ENCODE measurements around the gene PKN1.

PKN1 gene

DNA sequence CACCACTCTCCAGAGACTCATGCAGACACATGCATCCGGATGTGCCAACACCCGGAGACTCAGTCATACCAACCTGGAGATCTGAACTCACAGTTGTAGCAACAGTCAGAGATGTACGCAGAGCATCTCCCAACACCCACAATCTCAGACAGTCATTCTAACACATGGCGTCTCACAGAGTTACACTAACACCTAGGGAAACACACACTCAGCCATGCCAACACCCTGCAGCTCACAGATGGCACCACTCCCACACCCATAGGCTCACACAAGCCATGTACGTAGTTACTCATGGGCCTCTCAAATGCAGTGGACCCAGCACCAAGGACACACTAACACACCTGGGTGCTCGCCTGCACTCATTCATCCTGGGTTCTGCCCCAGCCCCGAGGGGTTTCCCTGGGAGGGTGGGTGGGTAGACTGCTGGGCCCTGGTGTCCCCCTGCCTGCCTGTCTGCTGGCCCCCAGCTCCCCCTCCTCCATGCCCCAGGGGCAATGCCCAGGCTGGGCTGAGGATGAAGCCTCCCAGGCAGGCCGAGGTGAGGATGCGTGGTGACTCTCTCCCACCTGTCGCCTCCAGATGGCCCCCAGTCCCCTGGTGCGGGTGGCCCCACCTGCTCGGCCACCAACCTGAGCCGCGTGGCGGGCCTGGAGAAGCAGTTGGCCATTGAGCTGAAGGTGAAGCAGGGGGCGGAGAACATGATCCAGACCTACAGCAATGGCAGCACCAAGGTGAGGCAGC is 10.0 kb downstream of the PKN1 start:
- Histone ChIP-seq H3K4me1 (ENCODE audit: control insufficient read depth in 2 of 2, insufficient read depth in 1 of 2, low read depth in 1 of 2, low read length in 2 of 2) (peaks cover 0 to 4% of the 10 kb centered on the region in 2 donors), H3K4me3 (ENCODE audit: low read length in 2 of 2) (no peak overlapping the region)

GRCh38 chr19:14443632-14444216 is 10.6 kb downstream of the PKN1 start:
- H3K14ac ChIP-seq (ENCODE audit: low read length): no peak overlapping the region

More for the DNA sequence above, 10.0 kb downstream of the PKN1 start:
- no peak overlapping the region for H2BK15ac ChIP-seq (ENCODE audit: low read length)
- H3K27me3 ChIP-seq (ENCODE audit: control insufficient read depth in 3 of 3, insufficient read depth in 3 of 3, low read depth in 1 of 3, low read length in 3 of 3): peaks cover 0 to 3% (median 0%) of the 10 kb centered on the region in 3 experiments
- no peak overlapping the region for H3K4me2 ChIP-seq (ENCODE audit: insufficient read depth, low read length, poor library complexity, severe bottlenecking)
- no peak overlapping the region for H2BK12ac ChIP-seq (ENCODE audit: low read length)
- no peak overlapping the region for H3K18ac ChIP-seq (ENCODE audit: low read length)
- H3K14ac ChIP-seq (ENCODE audit: low read length): no peak overlapping the region
- peaks cover 36 to 68% of the 10 kb centered on the region in 2 donors for H3K36me3 ChIP-seq (replicated peaks in 1 of 2; ENCODE audit: control insufficient read depth in 2 of 2, insufficient read depth in 2 of 2, low read length in 2 of 2)
- H3K23ac ChIP-seq (ENCODE audit: low read depth, low read length, poor library complexity): peak overlapping the region; percentile 98
- no peak overlapping the region for H3K27ac ChIP-seq (replicated peaks; ENCODE audit: low read length)
- DNase-seq (ENCODE audit: low spot score): no peak
- H4K91ac ChIP-seq (ENCODE audit: low read depth, low read length, poor library complexity): peak overlapping the region; percentile 38
- no peak overlapping the region for H2BK5ac ChIP-seq (ENCODE audit: low read length)
- peaks cover 19% of the 10 kb centered on the region for H3K79me1 ChIP-seq (ENCODE audit: low read depth, low read length)
- no peak overlapping the region for H2AK5ac ChIP-seq (ENCODE audit: low read depth, low read length)
- H3K9ac ChIP-seq (ENCODE audit: low read depth, low read length, poor library complexity): peak overlapping the region; percentile 70
- no CpG with 5 or more reads among the region's 16 CpGs for WGBS, 2 donors (ENCODE audit: extremely low coverage in 2 of 2, insufficient read length in 2 of 2, insufficient replicate concordance in 1 of 2)
- H2AFZ ChIP-seq (ENCODE audit: low read length): no peak overlapping the region
- H3K4ac ChIP-seq (ENCODE audit: low read length): no peak overlapping the region
- peaks cover 0 to 13% of the 10 kb centered on the region in 2 donors for H3K9me3 ChIP-seq (replicated peaks in 1 of 2; ENCODE audit: control insufficient read depth in 2 of 2, insufficient read depth in 1 of 2, low read depth in 1 of 2, low read length in 2 of 2)
- peak overlapping the region; percentile 65 for H4K8ac ChIP-seq (ENCODE audit: low read depth, low read length)
- no peak overlapping the region for H2BK120ac ChIP-seq (ENCODE audit: low read depth, low read length)

DNA sequence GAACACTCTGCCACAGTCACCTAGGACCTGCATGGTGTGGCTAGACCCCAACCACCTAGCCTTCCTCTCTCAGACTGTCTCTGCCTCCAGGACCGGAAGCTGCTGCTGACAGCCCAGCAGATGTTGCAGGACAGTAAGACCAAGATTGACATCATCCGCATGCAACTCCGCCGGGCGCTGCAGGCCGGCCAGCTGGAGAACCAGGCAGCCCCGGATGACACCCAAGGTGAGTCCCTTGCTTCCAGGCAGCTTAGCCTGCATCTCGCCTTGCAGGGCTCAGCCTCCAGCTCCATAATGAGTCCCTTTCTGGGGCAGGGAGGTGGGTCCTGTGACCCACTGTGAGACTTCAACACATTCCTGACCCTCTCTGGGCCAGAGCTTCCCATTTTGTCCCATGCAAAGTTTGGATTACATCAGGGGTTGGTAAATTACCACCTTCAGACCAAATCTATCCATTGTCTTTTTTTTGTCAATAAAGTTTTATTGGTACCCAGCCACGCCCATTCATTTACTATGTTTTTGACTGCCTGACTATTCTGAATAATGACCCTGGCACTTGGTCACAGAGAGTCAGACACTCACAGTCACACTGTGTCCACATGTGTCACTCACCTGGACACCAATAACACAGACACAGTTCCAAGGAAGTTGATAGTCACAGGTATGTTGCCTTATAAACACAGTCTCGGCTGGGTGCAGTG is 13.4 kb downstream of the PKN1 start:
- Histone ChIP-seq H3K18ac (ENCODE audit: low read length) (no peak overlapping the region), H2AFZ (ENCODE audit: low read length) (no peak overlapping the region), H2BK15ac (ENCODE audit: low read length) (no peak overlapping the region), H3K4ac (ENCODE audit: low read length) (no peak overlapping the region), H3K36me3 (replicated peaks in 1 of 2; ENCODE audit: control insufficient read depth in 2 of 2, insufficient read depth in 2 of 2, low read length in 2 of 2) (peaks cover 47 to 91% of the 10 kb centered on the region in 2 donors), H2BK12ac (ENCODE audit: low read length) (no peak overlapping the region), H2BK120ac (ENCODE audit: low read depth, low read length) (no peak overlapping the region), H3K9ac (ENCODE audit: low read depth, low read length, poor library complexity) (no peak overlapping the region), H3K4me3 (ENCODE audit: low read length in 2 of 2) (peak overlapping the region in 1 of 2 donors; percentile 11), H3K4me2 (ENCODE audit: insufficient read depth, low read length, poor library complexity, severe bottlenecking) (no peak overlapping the region), H3K27me3 (ENCODE audit: control insufficient read depth in 3 of 3, insufficient read depth in 3 of 3, low read depth in 1 of 3, low read length in 3 of 3) (peaks cover 0 to 3% (median 0%) of the 10 kb centered on the region in 3 experiments), H3K9me3 (replicated peaks in 1 of 2; ENCODE audit: control insufficient read depth in 2 of 2, insufficient read depth in 1 of 2, low read depth in 1 of 2, low read length in 2 of 2) (peaks cover 0 to 20% of the 10 kb centered on the region in 2 donors), H3K79me1 (ENCODE audit: low read depth, low read length) (peaks cover 13% of the 10 kb centered on the region), H3K23ac (ENCODE audit: low read depth, low read length, poor library complexity) (no peak overlapping the region), H3K27ac (replicated peaks; ENCODE audit: low read length) (no peak overlapping the region), H2AK5ac (ENCODE audit: low read depth, low read length) (no peak overlapping the region), H4K8ac (ENCODE audit: low read depth, low read length) (no peak overlapping the region), H3K4me1 (ENCODE audit: control insufficient read depth in 2 of 2, insufficient read depth in 1 of 2, low read depth in 1 of 2, low read length in 2 of 2) (no peaks in the 10 kb centered on the region), H4K91ac (ENCODE audit: low read depth, low read length, poor library complexity) (no peak overlapping the region), H2BK5ac (ENCODE audit: low read length) (no peak overlapping the region), H3K14ac (ENCODE audit: low read length) (peak overlapping the region; percentile 38)
- no CpG with 5 or more reads among the region's 10 CpGs for WGBS, 2 donors (ENCODE audit: extremely low coverage in 2 of 2, insufficient read length in 2 of 2, insufficient replicate concordance in 1 of 2)
- no peak for DNase-seq (ENCODE audit: low spot score)

More at GRCh38 chr19:14443632-14444216, 10.6 kb downstream of the PKN1 start:
- H2BK12ac ChIP-seq (ENCODE audit: low read length): peak overlapping the region; percentile 1
- H3K27ac ChIP-seq (replicated peaks; ENCODE audit: low read length): no peak overlapping the region
- H3K4me3 ChIP-seq (ENCODE audit: low read length in 2 of 2): peak overlapping the region in 1 of 2 donors; percentile 5
- H2BK120ac ChIP-seq (ENCODE audit: low read depth, low read length): no peak overlapping the region
- H3K9ac ChIP-seq (ENCODE audit: low read depth, low read length, poor library complexity): peak overlapping the region; percentile 70
- no peak for DNase-seq (ENCODE audit: low spot score)
- no peak overlapping the region for H2AFZ ChIP-seq (ENCODE audit: low read length)
- H3K18ac ChIP-seq (ENCODE audit: low read length): no peak overlapping the region
- H2BK5ac ChIP-seq (ENCODE audit: low read length): peak overlapping the region; percentile 22
- peaks cover 19% of the 10 kb centered on the region for H3K79me1 ChIP-seq (ENCODE audit: low read depth, low read length)
- peak overlapping the region; percentile 38 for H4K91ac ChIP-seq (ENCODE audit: low read depth, low read length, poor library complexity)
- H2AK5ac ChIP-seq (ENCODE audit: low read depth, low read length): no peak overlapping the region
- peak overlapping the region; percentile 65 for H4K8ac ChIP-seq (ENCODE audit: low read depth, low read length)
- H3K4me1 ChIP-seq (ENCODE audit: control insufficient read depth in 2 of 2, insufficient read depth in 1 of 2, low read depth in 1 of 2, low read length in 2 of 2): peaks cover 0 to 4% of the 10 kb centered on the region in 2 donors
- H3K4me2 ChIP-seq (ENCODE audit: insufficient read depth, low read length, poor library complexity, severe bottlenecking): no peak overlapping the region
- H3K36me3 ChIP-seq (replicated peaks in 1 of 2; ENCODE audit: control insufficient read depth in 2 of 2, insufficient read depth in 2 of 2, low read length in 2 of 2): peaks cover 42 to 74% of the 10 kb centered on the region in 2 donors
- peaks cover 0 to 16% of the 10 kb centered on the region in 2 donors for H3K9me3 ChIP-seq (replicated peaks in 1 of 2; ENCODE audit: control insufficient read depth in 2 of 2, insufficient read depth in 1 of 2, low read depth in 1 of 2, low read length in 2 of 2)
- H3K4ac ChIP-seq (ENCODE audit: low read length): no peak overlapping the region
- no peak overlapping the region for H2BK15ac ChIP-seq (ENCODE audit: low read length)
- H3K27me3 ChIP-seq (ENCODE audit: control insufficient read depth in 3 of 3, insufficient read depth in 3 of 3, low read depth in 1 of 3, low read length in 3 of 3): peaks cover 0 to 3% (median 0%) of the 10 kb centered on the region in 3 experiments
- H3K23ac ChIP-seq (ENCODE audit: low read depth, low read length, poor library complexity): peak overlapping the region; percentile 98
- no CpG with 5 or more reads among the region's 14 CpGs for WGBS, 2 donors (ENCODE audit: extremely low coverage in 2 of 2, insufficient read length in 2 of 2, insufficient replicate concordance in 1 of 2)

DNA sequence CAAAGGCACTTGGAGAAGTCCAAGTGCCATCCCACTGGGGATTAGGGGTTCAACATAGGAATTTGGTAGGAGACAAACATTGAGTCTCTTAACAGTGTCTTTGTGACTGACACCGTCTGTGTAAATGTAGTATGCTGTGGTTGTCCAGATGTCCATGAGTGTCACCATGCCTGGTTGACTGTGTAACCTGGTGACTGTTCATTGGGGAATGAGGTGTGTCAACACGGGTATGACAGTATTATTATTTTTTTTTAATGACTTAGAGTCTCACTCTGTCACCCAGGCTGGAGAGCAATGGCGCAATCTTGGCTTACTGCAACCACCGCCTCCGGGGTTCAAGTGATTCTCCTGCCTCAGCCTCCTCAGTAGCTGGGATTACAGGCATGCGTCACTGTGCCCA is 16.2 kb downstream of the PKN1 start:
- H3K9me3 ChIP-seq (replicated peaks in 1 of 2; ENCODE audit: control insufficient read depth in 2 of 2, insufficient read depth in 1 of 2, low read depth in 1 of 2, low read length in 2 of 2): peaks cover 0 to 8% of the 10 kb centered on the region in 2 donors
- no CpG with 5 or more reads among the region's 6 CpGs for WGBS, 2 donors (ENCODE audit: extremely low coverage in 2 of 2, insufficient read length in 2 of 2, insufficient replicate concordance in 1 of 2)
- peaks cover 6% of the 10 kb centered on the region for H3K79me1 ChIP-seq (ENCODE audit: low read depth, low read length)
- peaks cover 32 to 82% of the 10 kb centered on the region in 2 donors for H3K36me3 ChIP-seq (replicated peaks in 1 of 2; ENCODE audit: control insufficient read depth in 2 of 2, insufficient read depth in 2 of 2, low read length in 2 of 2)
- no peak overlapping the region for H3K4me3 ChIP-seq (ENCODE audit: low read length in 2 of 2)
- H2BK12ac ChIP-seq (ENCODE audit: low read length): no peak overlapping the region
- H3K14ac ChIP-seq (ENCODE audit: low read length): no peak overlapping the region
- no peak for DNase-seq (ENCODE audit: low spot score)
- H3K23ac ChIP-seq (ENCODE audit: low read depth, low read length, poor library complexity): no peak overlapping the region
- no peaks in the 10 kb centered on the region for H3K27me3 ChIP-seq (ENCODE audit: control insufficient read depth in 3 of 3, insufficient read depth in 3 of 3, low read depth in 1 of 3, low read length in 3 of 3)
- H3K9ac ChIP-seq (ENCODE audit: low read depth, low read length, poor library complexity): no peak overlapping the region
- no peak overlapping the region for H3K4me2 ChIP-seq (ENCODE audit: insufficient read depth, low read length, poor library complexity, severe bottlenecking)
- H3K27ac ChIP-seq (replicated peaks; ENCODE audit: low read length): no peak overlapping the region
- H4K91ac ChIP-seq (ENCODE audit: low read depth, low read length, poor library complexity): no peak overlapping the region
- no peak overlapping the region for H2BK15ac ChIP-seq (ENCODE audit: low read length)
- H2BK120ac ChIP-seq (ENCODE audit: low read depth, low read length): no peak overlapping the region
- no peak overlapping the region for H4K8ac ChIP-seq (ENCODE audit: low read depth, low read length)
- H3K4ac ChIP-seq (ENCODE audit: low read length): no peak overlapping the region
- H3K4me1 ChIP-seq (ENCODE audit: control insufficient read depth in 2 of 2, insufficient read depth in 1 of 2, low read depth in 1 of 2, low read length in 2 of 2): no peaks in the 10 kb centered on the region
- H2AK5ac ChIP-seq (ENCODE audit: low read depth, low read length): no peak overlapping the region
- H2AFZ ChIP-seq (ENCODE audit: low read length): no peak overlapping the region
- no peak overlapping the region for H2BK5ac ChIP-seq (ENCODE audit: low read length)
- H3K18ac ChIP-seq (ENCODE audit: low read length): no peak overlapping the region
